ENCODE results near the gene RRP9. TPM values are rescaled to one million over a fixed set of nuclear protein-coding genes. Genes with fewer than 3 reads are reported as not detected.

The RRP9 gene
- total and polyA plus RNA-seq, 2 donors (not counting 1 experiment from before 2014, with no cell fraction given): 16.7 to 21.9 TPM

DNA sequence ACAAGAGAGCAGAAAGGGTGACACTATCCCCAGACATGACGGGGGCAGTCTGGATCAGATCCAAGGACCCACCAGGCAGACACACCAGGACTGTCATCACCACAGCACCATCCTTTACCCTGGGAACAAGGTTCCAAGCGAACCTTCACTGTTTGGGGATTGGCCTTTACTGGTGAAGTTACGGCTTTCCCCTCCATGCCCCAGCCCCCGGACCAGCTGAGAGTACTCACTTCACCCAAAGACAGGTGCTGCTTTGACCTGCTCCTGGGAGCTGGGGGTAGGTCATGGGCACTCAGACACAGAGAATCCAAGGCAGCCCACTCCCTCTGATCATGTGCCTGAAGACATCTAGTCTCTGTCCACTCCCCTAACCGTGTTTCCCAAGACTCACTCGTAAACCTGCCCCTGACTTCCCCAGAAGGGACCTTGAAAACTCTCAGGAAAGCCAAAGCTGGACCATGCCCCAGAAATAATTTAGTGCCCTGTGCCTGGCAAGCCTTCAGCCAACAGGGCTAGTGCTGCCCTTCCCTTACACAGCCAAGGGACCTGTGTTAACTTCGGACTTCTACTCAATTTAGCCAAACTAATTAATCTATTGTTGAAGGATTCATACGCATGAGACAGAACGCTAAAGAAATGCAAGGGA lies 2.8 kb downstream of the RRP9 start:
- Histone ChIP-seq H3K27me3 (replicated peaks in 1 of 4; ENCODE audit: control extremely low read depth in 1 of 4, control insufficient read depth in 3 of 4, insufficient read depth in 4 of 4, low read length in 3 of 4) (no peaks in the 10 kb centered on the region), H3K36me3 (replicated peaks in 1 of 2; ENCODE audit: control extremely low read depth in 1 of 2, control insufficient read depth in 1 of 2, extremely low read depth in 1 of 2, insufficient read depth in 2 of 2, low read length in 1 of 2) (peaks cover 2 to 57% of the 10 kb centered on the region in 2 experiments), H2AFZ (ENCODE audit: insufficient read depth, low read depth, low read length, poor library complexity, severe bottlenecking) (no peak overlapping the region), H3K4me1 (ENCODE audit: control insufficient read depth in 2 of 2, insufficient read depth in 2 of 2, low read length in 2 of 2) (peaks cover 22 to 26% of the 10 kb centered on the region in 2 donors), H3K79me2 (ENCODE audit: control insufficient read depth, insufficient read depth, low read length) (peaks cover 21% of the 10 kb centered on the region), H3K9me3 (ENCODE audit: control extremely low read depth in 1 of 3, control insufficient read depth in 2 of 3, insufficient read depth in 1 of 3, low read length in 2 of 3) (no peaks in the 10 kb centered on the region), H4K20me1 (ENCODE audit: control insufficient read depth, insufficient read depth, low read length, poor library complexity, severe bottlenecking) (no peaks in the 10 kb centered on the region), H3K27ac (ENCODE audit: low read length in 2 of 2) (no peak overlapping the region), H3K9ac (ENCODE audit: low read length) (no peak overlapping the region), H3K4me3 (ENCODE audit: control extremely low read depth in 1 of 5, extremely low read depth in 1 of 5, insufficient read depth in 1 of 5, low read depth in 2 of 5, low read length in 4 of 5) (no peak overlapping the region), H3K4me2 (replicated peaks; ENCODE audit: low read depth, low read length, poor library complexity, severe bottlenecking) (no peak overlapping the region)
- 100% methylated on average over 6 of the region's 9 CpGs for WGBS (ENCODE audit: insufficient coverage)
- Mint-ChIP-seq H3K4me3 (no peak overlapping the region), H3K4me1 (peaks cover 36% of the 10 kb centered on the region), H3K9me3 (ENCODE audit: insufficient read depth) (no peaks in the 10 kb centered on the region), H3K27me3 (no peaks in the 10 kb centered on the region), H3K27ac (no peak overlapping the region)
- ChIA-PET POLR2A (no interaction called here), CTCF (no interaction called here)
- TF ChIP-seq, protein P1, sequence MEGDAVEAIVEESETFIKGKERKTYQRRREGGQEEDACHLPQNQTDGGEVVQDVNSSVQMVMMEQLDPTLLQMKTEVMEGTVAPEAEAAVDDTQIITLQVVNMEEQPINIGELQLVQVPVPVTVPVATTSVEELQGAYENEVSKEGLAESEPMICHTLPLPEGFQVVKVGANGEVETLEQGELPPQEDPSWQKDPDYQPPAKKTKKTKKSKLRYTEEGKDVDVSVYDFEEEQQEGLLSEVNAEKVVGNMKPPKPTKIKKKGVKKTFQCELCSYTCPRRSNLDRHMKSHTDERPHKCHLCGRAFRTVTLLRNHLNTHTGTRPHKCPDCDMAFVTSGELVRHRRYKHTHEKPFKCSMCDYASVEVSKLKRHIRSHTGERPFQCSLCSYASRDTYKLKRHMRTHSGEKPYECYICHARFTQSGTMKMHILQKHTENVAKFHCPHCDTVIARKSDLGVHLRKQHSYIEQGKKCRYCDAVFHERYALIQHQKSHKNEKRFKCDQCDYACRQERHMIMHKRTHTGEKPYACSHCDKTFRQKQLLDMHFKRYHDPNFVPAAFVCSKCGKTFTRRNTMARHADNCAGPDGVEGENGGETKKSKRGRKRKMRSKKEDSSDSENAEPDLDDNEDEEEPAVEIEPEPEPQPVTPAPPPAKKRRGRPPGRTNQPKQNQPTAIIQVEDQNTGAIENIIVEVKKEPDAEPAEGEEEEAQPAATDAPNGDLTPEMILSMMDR (IDR thresholded peaks at IDR 0.05): no peak
- TF ChIP-seq EZH2 (IDR thresholded peaks at IDR 0.05; ENCODE audit: borderline replicate concordance, insufficient read depth, low read depth, low read length, poor library complexity, severe bottlenecking): no peak
- intact Hi-C loops (cut with micrococcal nuclease): no loop called here
- ATAC-seq (ENCODE audit: low read depth) (no peak), DNase-seq (no peak)

DNA sequence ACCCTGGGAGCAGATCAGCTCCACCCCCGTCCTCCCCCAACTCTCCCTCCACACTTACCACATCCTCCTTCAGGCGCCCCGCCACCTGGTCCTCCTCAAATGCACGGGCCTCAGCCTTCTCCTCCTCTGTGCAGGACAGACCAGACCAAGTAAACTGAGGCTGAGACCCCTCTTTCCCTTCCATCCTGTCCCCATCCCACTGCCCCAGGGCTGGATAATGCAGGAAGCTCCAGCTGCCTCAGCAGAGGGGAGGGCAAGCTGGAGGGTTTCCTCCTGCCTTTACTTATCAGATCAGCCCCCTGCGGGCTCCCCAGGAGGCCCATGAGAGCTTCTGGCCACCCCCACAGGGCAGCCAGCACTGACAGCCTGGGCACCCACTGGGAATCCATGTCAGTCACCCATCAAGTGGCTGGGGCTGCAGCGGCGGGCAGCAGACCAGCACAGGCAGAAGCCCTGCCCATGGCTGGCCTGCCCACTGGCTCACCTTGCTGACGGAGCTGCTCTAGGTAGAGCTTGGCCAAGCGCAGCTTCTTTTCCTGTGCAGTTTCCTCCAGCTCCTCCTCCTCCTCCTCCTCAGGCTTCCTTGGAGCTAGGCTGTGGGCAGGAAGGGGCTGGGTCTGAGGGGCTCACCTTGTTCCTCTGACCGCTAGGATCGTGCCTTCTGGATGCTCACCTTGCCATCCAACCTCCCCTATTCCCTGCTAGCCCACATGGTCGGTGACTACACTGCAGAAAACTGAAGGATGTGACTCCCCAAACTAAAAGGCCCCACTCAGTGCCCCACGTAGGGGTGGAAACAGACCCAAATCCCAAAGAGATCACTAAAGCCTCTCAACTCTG lies 3.9 kb downstream of the RRP9 start:
- no peak for TF ChIP-seq EZH2 (IDR thresholded peaks at IDR 0.05; ENCODE audit: borderline replicate concordance, insufficient read depth, low read depth, low read length, poor library complexity, severe bottlenecking)
- TF ChIP-seq, protein P1 (IDR thresholded peaks at IDR 0.05): no peak
- Histone ChIP-seq H3K9me3 (ENCODE audit: control extremely low read depth in 1 of 3, control insufficient read depth in 2 of 3, insufficient read depth in 1 of 3, low read length in 2 of 3) (no peaks in the 10 kb centered on the region), H3K27ac (ENCODE audit: low read length in 2 of 2) (no peak overlapping the region), H3K4me3 (ENCODE audit: control extremely low read depth in 1 of 5, extremely low read depth in 1 of 5, insufficient read depth in 1 of 5, low read depth in 2 of 5, low read length in 4 of 5) (no peak overlapping the region), H3K9ac (ENCODE audit: low read length) (no peak overlapping the region), H2AFZ (ENCODE audit: insufficient read depth, low read depth, low read length, poor library complexity, severe bottlenecking) (no peak overlapping the region), H3K79me2 (ENCODE audit: control insufficient read depth, insufficient read depth, low read length) (peaks cover 21% of the 10 kb centered on the region), H3K4me2 (replicated peaks; ENCODE audit: low read depth, low read length, poor library complexity, severe bottlenecking) (no peak overlapping the region), H3K36me3 (replicated peaks in 1 of 2; ENCODE audit: control extremely low read depth in 1 of 2, control insufficient read depth in 1 of 2, extremely low read depth in 1 of 2, insufficient read depth in 2 of 2, low read length in 1 of 2) (peaks cover 4 to 65% of the 10 kb centered on the region in 2 experiments), H3K27me3 (replicated peaks in 1 of 4; ENCODE audit: control extremely low read depth in 1 of 4, control insufficient read depth in 3 of 4, insufficient read depth in 4 of 4, low read length in 3 of 4) (no peaks in the 10 kb centered on the region), H3K4me1 (ENCODE audit: control insufficient read depth in 2 of 2, insufficient read depth in 2 of 2, low read length in 2 of 2) (peaks cover 16 to 20% of the 10 kb centered on the region in 2 donors), H4K20me1 (ENCODE audit: control insufficient read depth, insufficient read depth, low read length, poor library complexity, severe bottlenecking) (no peaks in the 10 kb centered on the region)
- Mint-ChIP-seq H3K27me3 (no peaks in the 10 kb centered on the region), H3K4me3 (no peak overlapping the region), H3K4me1 (peaks cover 32% of the 10 kb centered on the region), H3K9me3 (ENCODE audit: insufficient read depth) (no peaks in the 10 kb centered on the region), H3K27ac (no peak overlapping the region)
- intact Hi-C loops (cut with micrococcal nuclease): no loop called here
- ATAC-seq (ENCODE audit: low read depth) (no peak), DNase-seq (no peak)
- CTCF ChIA-PET: no interaction called here
- POLR2A ChIA-PET: no interaction called here
- WGBS (ENCODE audit: insufficient coverage): 93% methylated on average over 11 of the region's 13 CpGs

Data from B cell (primary cell).